ENCODE results near the gene MEF2D.

MEF2D gene

GRCh38 chr1:156465747-156466365, 34.7 kb downstream of the MEF2D start:
- Histone ChIP-seq H3K27ac (ENCODE audit: low read depth, low read length) (0 out of 2 replicates have a peak overlapping the region, but pooled peaks have one; percentile 18), H3K9ac (ENCODE audit: low read depth, low read length) (no peak overlapping the region), H3K36me3 (ENCODE audit: insufficient read depth, low read length) (peaks cover 17% of the 10 kb centered on the region), H3K27me3 (ENCODE audit: insufficient read depth, low read length) (no peaks in the 10 kb centered on the region), H3K9me3 (ENCODE audit: insufficient read depth, low read depth, low read length) (no peaks in the 10 kb centered on the region), H3K4me1 (ENCODE audit: insufficient read depth, low read length) (peaks cover 17% of the 10 kb centered on the region), H3K4me3 (ENCODE audit: low read length) (no peak overlapping the region)
- WGBS, result 83% methylated on average over 16 of the region's 17 CpGs

- no peaks in the 10 kb centered on the region for H3K9me3 ChIP-seq (ENCODE audit: insufficient read depth, low read depth, low read length)
- no peak overlapping the region for H3K4me3 ChIP-seq (ENCODE audit: low read length)
- no peak overlapping the region for H3K9ac ChIP-seq (ENCODE audit: low read depth, low read length)
- peaks cover 12% of the 10 kb centered on the region; the same call in 1 of the 2 replicates for H3K36me3 ChIP-seq (ENCODE audit: insufficient read depth, low read length)
- peaks cover 17% of the 10 kb centered on the region for H3K4me1 ChIP-seq (ENCODE audit: insufficient read depth, low read length)
- H3K27ac ChIP-seq (ENCODE audit: low read depth, low read length), result no peak overlapping the region
- H3K27me3 ChIP-seq (ENCODE audit: insufficient read depth, low read length), result no peaks in the 10 kb centered on the region
- 86% methylated on average over 9 of the region's 9 CpGs for WGBS
Measured at GRCh38 chr1:156464825-156465452, 35.6 kb downstream of the MEF2D start.

DNA sequence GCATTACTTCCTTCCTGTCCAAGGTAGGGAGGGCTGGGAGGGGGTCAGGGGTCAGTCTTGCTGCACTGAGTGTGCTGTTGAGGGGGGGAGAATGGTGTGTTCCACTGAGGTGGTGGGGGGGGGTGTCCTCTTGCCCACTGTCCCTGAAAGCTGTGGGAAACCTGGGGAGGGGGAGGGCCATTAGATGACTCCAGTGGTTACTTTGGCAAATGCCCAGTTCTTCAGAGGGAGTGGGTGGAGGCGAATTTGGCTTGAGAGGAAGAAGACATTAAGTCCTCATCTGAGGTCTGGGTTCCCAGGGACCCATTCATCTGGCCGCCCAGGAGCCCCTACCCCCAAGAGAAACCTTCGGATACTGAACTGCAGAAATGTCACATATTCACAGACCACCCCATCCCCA, 36.2 kb downstream of the MEF2D start:
- Histone ChIP-seq H3K36me3 (ENCODE audit: insufficient read depth, low read length) (0 out of 2 replicates have a peak, but pooled peaks cover 12% of the 10 kb centered on the region), H3K27ac (ENCODE audit: low read depth, low read length) (no peak overlapping the region), H3K27me3 (ENCODE audit: insufficient read depth, low read length) (no peaks in the 10 kb centered on the region), H3K4me3 (ENCODE audit: low read length) (no peak overlapping the region), H3K9me3 (ENCODE audit: insufficient read depth, low read depth, low read length) (no peaks in the 10 kb centered on the region), H3K4me1 (ENCODE audit: insufficient read depth, low read length) (peaks cover 17% of the 10 kb centered on the region), H3K9ac (ENCODE audit: low read depth, low read length) (no peak overlapping the region)
- WGBS, result 78% methylated on average over 3 of the region's 3 CpGs

DNA sequence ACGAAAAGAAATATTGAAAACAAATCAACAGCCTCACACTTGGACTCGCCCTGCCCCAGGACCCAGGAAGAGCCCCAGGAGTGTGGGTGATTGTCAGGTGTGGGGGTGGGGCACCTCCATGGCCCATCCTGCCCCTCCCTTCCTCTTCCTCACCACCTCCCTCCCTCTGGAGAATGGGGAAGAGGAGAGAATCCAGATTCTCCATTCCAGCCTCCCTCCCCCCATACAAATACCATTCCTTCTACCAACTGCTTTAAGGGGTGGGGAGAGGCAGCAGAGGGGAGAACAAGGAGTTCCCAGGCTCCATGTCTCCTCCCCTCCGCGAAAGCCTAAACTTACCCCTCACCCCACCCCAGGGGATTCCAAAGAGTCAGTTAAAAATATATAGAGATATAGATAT, 36.7 kb downstream of the MEF2D start:
- H3K9me3 ChIP-seq (ENCODE audit: insufficient read depth, low read depth, low read length), result no peaks in the 10 kb centered on the region
- no peak overlapping the region for H3K4me3 ChIP-seq (ENCODE audit: low read length)
- H3K27ac ChIP-seq (ENCODE audit: low read depth, low read length), result no peak overlapping the region
- H3K36me3 ChIP-seq (ENCODE audit: insufficient read depth, low read length), result 0 out of 2 replicates have a peak, but pooled peaks cover 9% of the 10 kb centered on the region
- no peak overlapping the region; the same call in 1 of the 2 replicates for H3K9ac ChIP-seq (ENCODE audit: low read depth, low read length)
- H3K27me3 ChIP-seq (ENCODE audit: insufficient read depth, low read length), result no peaks in the 10 kb centered on the region
- peaks cover 17% of the 10 kb centered on the region for H3K4me1 ChIP-seq (ENCODE audit: insufficient read depth, low read length)
- WGBS, result 60% methylated on average over 1 of the region's 4 CpGs

DNA sequence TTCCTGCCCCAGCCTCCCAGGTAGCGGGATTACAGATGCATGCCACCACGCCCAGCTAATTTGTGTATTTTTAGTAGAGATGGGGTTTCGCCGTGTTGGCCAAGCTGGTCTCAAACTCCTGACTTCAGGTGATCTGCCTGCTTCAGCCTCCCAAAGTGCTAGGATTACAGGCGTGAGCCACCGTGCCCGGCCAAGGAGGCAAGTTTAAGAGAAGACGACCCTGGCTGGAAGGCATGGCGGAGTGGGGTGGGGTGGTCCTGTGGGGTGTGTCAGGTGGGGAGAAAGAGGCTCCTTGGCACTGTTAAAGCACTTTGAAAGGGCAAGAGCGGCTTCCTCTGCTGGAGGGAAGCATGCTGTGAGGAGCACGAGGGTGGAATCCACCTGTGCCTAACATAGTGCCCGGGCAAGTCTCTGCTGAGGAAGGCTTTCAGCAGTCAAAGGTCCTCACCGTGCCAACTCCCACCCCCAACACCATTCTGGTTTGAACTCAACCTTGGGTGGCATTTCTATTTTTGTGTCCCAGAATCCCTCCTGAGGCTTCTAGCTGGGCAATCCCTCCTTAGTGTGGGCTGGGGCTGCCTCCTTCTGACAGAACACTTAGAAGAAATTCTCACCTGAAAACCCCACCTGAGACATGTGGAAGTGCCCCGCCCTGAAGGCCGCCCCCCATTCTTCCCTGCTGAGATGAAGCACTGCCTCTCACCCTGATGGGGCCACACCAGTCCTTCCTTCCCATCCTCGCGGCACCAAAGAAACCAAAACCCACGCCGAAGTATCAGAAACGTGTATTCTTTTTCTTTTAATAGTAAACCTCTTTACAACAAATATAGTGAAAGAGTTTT, 37.4 kb downstream of the MEF2D start:
- Histone ChIP-seq H3K9ac (ENCODE audit: low read depth, low read length) (no peak overlapping the region), H3K36me3 (ENCODE audit: insufficient read depth, low read length) (0 out of 2 replicates have a peak, but pooled peaks cover 5% of the 10 kb centered on the region), H3K9me3 (ENCODE audit: insufficient read depth, low read depth, low read length) (no peaks in the 10 kb centered on the region), H3K27ac (ENCODE audit: low read depth, low read length) (no peak overlapping the region), H3K4me3 (ENCODE audit: low read length) (no peak overlapping the region), H3K27me3 (ENCODE audit: insufficient read depth, low read length) (no peaks in the 10 kb centered on the region), H3K4me1 (ENCODE audit: insufficient read depth, low read length) (peaks cover 17% of the 10 kb centered on the region)
- WGBS, result 82% methylated on average over 20 of the region's 20 CpGs

- no peaks in the 10 kb centered on the region for H3K27me3 ChIP-seq (ENCODE audit: insufficient read depth, low read length)
- WGBS, result 89% methylated on average over 17 of the region's 17 CpGs
- no peak overlapping the region for H3K9ac ChIP-seq (ENCODE audit: low read depth, low read length)
- no peaks in the 10 kb centered on the region for H3K36me3 ChIP-seq (ENCODE audit: insufficient read depth, low read length)
- no peak overlapping the region for H3K27ac ChIP-seq (ENCODE audit: low read depth, low read length)
- H3K4me1 ChIP-seq (ENCODE audit: insufficient read depth, low read length), result peaks cover 17% of the 10 kb centered on the region
- no peaks in the 10 kb centered on the region for H3K9me3 ChIP-seq (ENCODE audit: insufficient read depth, low read depth, low read length)
- H3K4me3 ChIP-seq (ENCODE audit: low read length), result no peak overlapping the region
Measured at GRCh38 chr1:156461781-156462647, 38.6 kb downstream of the MEF2D start.

DNA sequence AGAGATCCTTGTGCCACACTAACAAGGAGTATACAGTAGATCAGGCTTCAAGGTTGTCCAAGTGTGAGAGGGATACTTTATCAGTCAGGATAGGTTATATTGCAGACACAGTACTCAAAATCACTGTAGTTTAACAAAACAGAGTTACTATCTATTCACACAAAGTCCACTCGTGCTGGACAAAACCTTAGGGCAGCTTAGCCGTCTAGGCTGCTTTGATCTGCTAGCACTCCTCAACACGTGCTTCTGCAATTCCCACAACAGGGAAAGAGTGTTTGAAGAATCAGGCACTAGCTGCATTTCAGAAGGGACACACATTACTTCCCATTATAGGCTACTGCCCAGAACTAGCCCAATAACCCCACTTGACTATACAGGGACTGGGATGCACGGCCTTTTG, 39.5 kb downstream of the MEF2D start:
- no peak overlapping the region for H3K4me3 ChIP-seq (ENCODE audit: low read length)
- no peak overlapping the region for H3K27ac ChIP-seq (ENCODE audit: low read depth, low read length)
- no peak overlapping the region for H3K9ac ChIP-seq (ENCODE audit: low read depth, low read length)
- H3K27me3 ChIP-seq (ENCODE audit: insufficient read depth, low read length), result no peaks in the 10 kb centered on the region
- H3K9me3 ChIP-seq (ENCODE audit: insufficient read depth, low read depth, low read length), result no peaks in the 10 kb centered on the region
- WGBS, result 87% methylated on average over 4 of the region's 4 CpGs
- no peaks in the 10 kb centered on the region for H3K36me3 ChIP-seq (ENCODE audit: insufficient read depth, low read length)
- H3K4me1 ChIP-seq (ENCODE audit: insufficient read depth, low read length), result peaks cover 15% of the 10 kb centered on the region

GRCh38 chr1:156460525-156460924, 40.0 kb downstream of the MEF2D start:
- Histone ChIP-seq H3K27ac (ENCODE audit: low read depth, low read length) (no peak overlapping the region), H3K9me3 (ENCODE audit: insufficient read depth, low read depth, low read length) (no peaks in the 10 kb centered on the region), H3K9ac (ENCODE audit: low read depth, low read length) (no peak overlapping the region), H3K27me3 (ENCODE audit: insufficient read depth, low read length) (no peaks in the 10 kb centered on the region), H3K4me3 (ENCODE audit: low read length) (no peak overlapping the region), H3K36me3 (ENCODE audit: insufficient read depth, low read length) (no peaks in the 10 kb centered on the region), H3K4me1 (ENCODE audit: insufficient read depth, low read length) (peaks cover 13% of the 10 kb centered on the region)
- WGBS, result 84% methylated on average over 1 of the region's 1 CpG

- Histone ChIP-seq H3K36me3 (ENCODE audit: insufficient read depth, low read length) (no peaks in the 10 kb centered on the region), H3K27me3 (ENCODE audit: insufficient read depth, low read length) (no peaks in the 10 kb centered on the region), H3K27ac (ENCODE audit: low read depth, low read length) (no peak overlapping the region), H3K4me3 (ENCODE audit: low read length) (no peak overlapping the region), H3K9me3 (ENCODE audit: insufficient read depth, low read depth, low read length) (no peaks in the 10 kb centered on the region), H3K4me1 (ENCODE audit: insufficient read depth, low read length) (peaks cover 4% of the 10 kb centered on the region), H3K9ac (ENCODE audit: low read depth, low read length) (no peak overlapping the region)
- 83% methylated on average over 3 of the region's 3 CpGs for WGBS
Measured at GRCh38 chr1:156458181-156458503, 42.4 kb downstream of the MEF2D start.

- Histone ChIP-seq H3K4me1 (ENCODE audit: insufficient read depth, low read length) (no peaks in the 10 kb centered on the region), H3K27ac (ENCODE audit: low read depth, low read length) (peak overlapping the region; percentile 95), H3K36me3 (ENCODE audit: insufficient read depth, low read length) (no peaks in the 10 kb centered on the region), H3K9ac (ENCODE audit: low read depth, low read length) (peak overlapping the region; percentile 73), H3K9me3 (ENCODE audit: insufficient read depth, low read depth, low read length) (no peaks in the 10 kb centered on the region), H3K4me3 (ENCODE audit: low read length) (peak overlapping the region; percentile 65), H3K27me3 (ENCODE audit: insufficient read depth, low read length) (0 out of 2 replicates have a peak, but pooled peaks cover 1% of the 10 kb centered on the region)
- WGBS, result under 1% methylated on average over 59 of the region's 59 CpGs
Measured at GRCh38 chr1:156456625-156457465, 43.7 kb downstream of the MEF2D start.

Measured in HUES64 (cell line).